BJ (cell line): ENCODE data around the gene OTOGL. TPM values are rescaled to one million over a fixed set of nuclear protein-coding genes. Genes with fewer than 3 reads are reported as not detected.
"Not testable (repeated sequence)": the region's sequence is repeated elsewhere in the genome, so short reads cannot be mapped to it uniquely, and the experiment has no call there.

ENCODE experiments used
- CTCF ChIA-PET: fragments of 350-600 bp; formaldehyde crosslinking; extraction: SDS; loops from one replicate; lab custom pipeline; 2021; ENCODE audit warnings: antibody characterized with exemption, inconsistent platforms; lab: Yijun Ruan, JAX
- POLR2A ChIA-PET: fragments of 300-600 bp; sonication (Branson Sonifier 250); formaldehyde crosslinking; extraction: SDS; loops from one replicate; lab custom pipeline; 2021; ENCODE audit warnings: antibody characterized with exemption; lab: Charles Lee
- DNase-seq: peaks from one replicate; pipeline ENCODE4 v3.0.0-alpha.2; 2011; ENCODE audit warnings: low read depth
- H3K27me3 ChIP-seq: 2 replicates; pipeline ENCODE4 v1.6.0; 2011; ENCODE audit warnings: low read length; ENCODE audit not compliant: control insufficient read depth, insufficient read depth
- H3K36me3 ChIP-seq: 2 replicates; pipeline ENCODE4 v1.5.1; 2011; ENCODE audit warnings: low read length; ENCODE audit not compliant: control insufficient read depth, insufficient read depth
- H3K4me3 ChIP-seq: 2 replicates; pipeline ENCODE4 v1.5.1; 2011; ENCODE audit warnings: low read depth, mild to moderate bottlenecking, control low read depth, low read length
- polyA plus RNA-seq: library from polyadenylated mRNA; depleted of rRNA; stranded (reverse); fragments of >200 nt; gene quantifications from 2 replicates; pipeline ENCODE4 v1.2.3, GENCODE V29; 2011
- TF ChIP-seq, protein P1 (sequence below): IDR thresholded peaks from 2 replicates; pipeline ENCODE4 v1.5.1; 2011; ENCODE audit warnings: low read depth, mild to moderate bottlenecking, control low read depth, inconsistent platforms, low read length, moderate library complexity; ENCODE audit not compliant: insufficient read depth

OTOGL gene
- polyA plus RNA-seq, 1 experiment, result 0.10 TPM

- POLR2A ChIA-PET, result no interaction called here
- Histone ChIP-seq H3K27me3 (no peaks in the 10 kb centered on the region), H3K4me3 (no peak overlapping the region), H3K36me3 (no peaks in the 10 kb centered on the region)
- TF ChIP-seq, protein P1, sequence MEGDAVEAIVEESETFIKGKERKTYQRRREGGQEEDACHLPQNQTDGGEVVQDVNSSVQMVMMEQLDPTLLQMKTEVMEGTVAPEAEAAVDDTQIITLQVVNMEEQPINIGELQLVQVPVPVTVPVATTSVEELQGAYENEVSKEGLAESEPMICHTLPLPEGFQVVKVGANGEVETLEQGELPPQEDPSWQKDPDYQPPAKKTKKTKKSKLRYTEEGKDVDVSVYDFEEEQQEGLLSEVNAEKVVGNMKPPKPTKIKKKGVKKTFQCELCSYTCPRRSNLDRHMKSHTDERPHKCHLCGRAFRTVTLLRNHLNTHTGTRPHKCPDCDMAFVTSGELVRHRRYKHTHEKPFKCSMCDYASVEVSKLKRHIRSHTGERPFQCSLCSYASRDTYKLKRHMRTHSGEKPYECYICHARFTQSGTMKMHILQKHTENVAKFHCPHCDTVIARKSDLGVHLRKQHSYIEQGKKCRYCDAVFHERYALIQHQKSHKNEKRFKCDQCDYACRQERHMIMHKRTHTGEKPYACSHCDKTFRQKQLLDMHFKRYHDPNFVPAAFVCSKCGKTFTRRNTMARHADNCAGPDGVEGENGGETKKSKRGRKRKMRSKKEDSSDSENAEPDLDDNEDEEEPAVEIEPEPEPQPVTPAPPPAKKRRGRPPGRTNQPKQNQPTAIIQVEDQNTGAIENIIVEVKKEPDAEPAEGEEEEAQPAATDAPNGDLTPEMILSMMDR, result no peak
- CTCF ChIA-PET, result no interaction called here
- no peak for DNase-seq
Observed at GRCh38 chr12:80222261-80222660, 122.9 kb downstream of the OTOGL start.

- ChIA-PET POLR2A (no interaction called here), CTCF (no interaction called here)
- Histone ChIP-seq H3K27me3 (no peaks in the 10 kb centered on the region), H3K36me3 (no peaks in the 10 kb centered on the region), H3K4me3 (no peak overlapping the region)
- TF ChIP-seq, protein P1, result no peak
- no peak for DNase-seq
Observed at GRCh38 chr12:80226576-80226975, 127.2 kb downstream of the OTOGL start.

- H3K36me3 ChIP-seq, H3K4me3 ChIP-seq, H3K27me3 ChIP-seq, DNase-seq, POLR2A ChIA-PET: not testable (repeated sequence)
- CTCF ChIA-PET, result interaction anchor here (1.0 kb wide), 1 partner anchor 41 kb away, joined by 3 read pairs; no protein-coding TSS in a partner anchor
Observed at GRCh38 chr12:80227904-80228303, 128.6 kb downstream of the OTOGL start.

DNA sequence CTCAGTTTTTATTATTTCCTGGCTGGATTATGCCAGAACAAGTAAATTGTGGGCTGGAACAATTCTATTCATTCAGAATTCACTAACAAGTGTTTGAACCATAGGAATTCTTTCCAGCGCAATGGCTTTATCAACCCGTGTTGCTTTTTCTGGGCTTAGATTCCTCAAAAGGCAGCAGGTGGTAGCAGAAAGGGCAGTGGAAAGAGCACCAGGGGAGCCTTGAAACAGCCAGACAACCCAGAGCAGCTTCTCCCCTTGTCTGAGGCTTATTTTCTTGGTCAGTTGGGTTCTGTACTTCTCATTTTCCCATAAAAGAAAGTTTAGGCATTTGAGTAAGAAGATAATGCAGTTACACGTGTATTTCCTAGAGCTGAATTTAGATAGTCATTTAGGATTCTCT lies 130.7 kb downstream of the OTOGL start:
- no peak for DNase-seq
- CTCF ChIA-PET, result no interaction called here
- TF ChIP-seq, protein P1, result no peak
- no peak overlapping the region for H3K4me3 ChIP-seq
- POLR2A ChIA-PET, result no interaction called here
- H3K36me3 ChIP-seq, result no peaks in the 10 kb centered on the region
- no peaks in the 10 kb centered on the region for H3K27me3 ChIP-seq

DNA sequence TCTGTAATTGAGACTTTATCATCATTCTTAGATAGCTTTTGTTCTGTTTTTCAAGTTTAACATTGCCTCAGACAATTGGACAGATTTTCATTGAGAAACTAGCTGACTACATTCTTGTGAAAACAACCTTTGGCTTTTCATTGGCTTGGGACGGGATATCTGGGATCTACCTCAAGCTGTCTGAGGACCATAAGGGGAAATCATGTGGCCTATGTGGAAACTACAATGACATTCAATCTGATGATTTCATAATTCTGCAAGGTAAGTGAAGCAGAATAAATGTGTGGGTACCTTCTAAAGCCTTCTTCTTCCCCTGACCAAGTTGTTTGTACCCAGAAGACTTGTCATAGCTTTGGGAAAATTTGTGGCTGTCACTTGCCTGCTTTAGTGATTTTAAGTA lies 133.5 kb downstream of the OTOGL start:
- no peaks in the 10 kb centered on the region for H3K27me3 ChIP-seq
- POLR2A ChIA-PET, result interaction anchor here (0.6 kb wide), 1 partner anchor 556 kb away, joined by 3 read pairs; no protein-coding TSS in a partner anchor
- no peak for DNase-seq
- CTCF ChIA-PET, result interaction anchor here (1.5 kb wide), 1 partner anchor 37 kb away, joined by 3 read pairs; no protein-coding TSS in a partner anchor
- TF ChIP-seq, protein P1, result no peak
- H3K4me3 ChIP-seq, result no peak overlapping the region
- no peaks in the 10 kb centered on the region for H3K36me3 ChIP-seq

- DNase-seq, result no peak
- ChIA-PET CTCF (interaction anchor here (1.3 to 1.5 kb wide), 2 partner anchors 36 to 39 kb away, joined by 3 read pairs; no protein-coding TSS in a partner anchor), POLR2A (no interaction called here)
- no peaks in the 10 kb centered on the region for H3K27me3 ChIP-seq
- no peak overlapping the region for H3K4me3 ChIP-seq
- no peaks in the 10 kb centered on the region for H3K36me3 ChIP-seq
- TF ChIP-seq, protein P1, result no peak
Observed at GRCh38 chr12:80233926-80234325, 134.6 kb downstream of the OTOGL start.
